Tibial nerve (tissue), 3 donors: ENCODE data around the gene GAL3ST3.

Experiments used
- CTCF ChIP-seq, 5 experiments: fragments of 200-600 bp in 3 of 5; fragments of 450-650 bp in 2 of 5; sonication (generic) in 3 of 5; IDR thresholded peaks; one replicate each; pipeline ENCODE4 v1.5.1; 2016 to 2019; ENCODE audit warnings: antibody characterized with exemption in 5 of 5, mild to moderate bottlenecking in 3 of 5, moderate library complexity in 2 of 5
- POLR2A ChIP-seq, 2 donors: fragments of 450-650 bp; IDR thresholded peaks; one replicate each; pipeline ENCODE4 v1.6.1; 2017; ENCODE audit warnings: antibody characterized with exemption in 2 of 2, mild to moderate bottlenecking in 2 of 2, moderate library complexity in 2 of 2

GRCh38 chr11:66022401-66023185, 26.4 kb downstream of the GAL3ST3 start:
- TF ChIP-seq CTCF (IDR thresholded peaks at IDR 0.05): peak; percentile 90 to 95 (median 91)
- TF ChIP-seq POLR2A (IDR thresholded peaks at IDR 0.05): no peak
